Tibial artery (tissue), 4 donors: Measurements from ENCODE around the gene ETV6.

Experiments used
- DNase-seq, 2 donors: peaks; one replicate each; pipeline ENCODE4 v3.0.0-alpha.2; 2019
- H3K27ac ChIP-seq, 2 donors: fragments of 200-600 bp; sonication (generic) in 1 of 2; 1 replicate in 1 of 2; 2 replicates in 1 of 2; pipeline ENCODE4 v1.5.1; 2018 to 2019; ENCODE audit warnings: mild to moderate bottlenecking in 1 of 2
- H3K27me3 ChIP-seq, 2 donors: fragments of 200-600 bp; sonication (generic) in 1 of 2; one replicate each; pipeline versions ENCODE4 v1.5.1 to v1.6.0; 2016 to 2019
- H3K36me3 ChIP-seq, 3 donors: fragments of 200-600 bp; sonication (generic) in 2 of 3; one replicate each; pipeline ENCODE4 v1.5.1; 2016 to 2019; ENCODE audit warnings: mild to moderate bottlenecking in 2 of 3
- H3K4me1 ChIP-seq, 4 donors: fragments of 200-600 bp; sonication (generic) in 2 of 4; 1 replicate in 3 of 4; 2 replicates in 1 of 4; pipeline ENCODE4 v1.5.1; 2016 to 2019
- H3K4me3 ChIP-seq, 2 donors: fragments of 200-600 bp; sonication (generic) in 1 of 2; 1 replicate in 1 of 2; 2 replicates in 1 of 2; pipeline ENCODE4 v1.5.1; 2018 to 2019; ENCODE audit warnings: mild to moderate bottlenecking in 2 of 2
- H3K9me3 ChIP-seq, 3 donors: fragments of 200-600 bp; sonication (generic) in 1 of 3; one replicate each; pipeline ENCODE4 v1.5.1; 2016 to 2019
- CTCF ChIP-seq, 2 experiments: fragments of 200-600 bp in 1 of 2; fragments of 450-650 bp in 1 of 2; IDR thresholded peaks; one replicate each; pipeline ENCODE4 v1.5.1; 2017 to 2019; ENCODE audit warnings: antibody characterized with exemption in 2 of 2, mild to moderate bottlenecking in 1 of 2, moderate library complexity in 1 of 2
- intact Hi-C: fragments of 100-400 bp; cut with DNase I; formaldehyde crosslinking; loops from one replicate; pipeline ENCODE4 v1.15.0; 2023; ENCODE audit warnings: low total_unique reads

Gene ETV6

GRCh38 chr12:11711651-11712327 is 62.3 kb downstream of the ETV6 start:
- no peak for TF ChIP-seq CTCF (IDR thresholded peaks at IDR 0.05)
- DNase-seq, result no peak
- H3K27me3 ChIP-seq, result no peaks in the 10 kb centered on the region
- peaks cover 0 to 4% (median 0%) of the 10 kb centered on the region in 3 donors for H3K36me3 ChIP-seq
- no peak overlapping the region for H3K4me3 ChIP-seq
- H3K4me1 ChIP-seq, result peaks cover 0 to 100% (median 66%) of the 10 kb centered on the region in 4 donors
- intact Hi-C loops, result no loop called here
- H3K27ac ChIP-seq, result peak overlapping the region; percentile 54 to 73
- H3K9me3 ChIP-seq, result no peaks in the 10 kb centered on the region

- Histone ChIP-seq H3K27me3 (no peaks in the 10 kb centered on the region), H3K9me3 (no peaks in the 10 kb centered on the region), H3K27ac (peak overlapping the region; percentile 54 to 73), H3K4me1 (peaks cover 0 to 100% (median 65%) of the 10 kb centered on the region in 4 donors), H3K4me3 (no peak overlapping the region), H3K36me3 (peaks cover 0 to 4% (median 0%) of the 10 kb centered on the region in 3 donors)
- intact Hi-C loops, result no loop called here
- no peak for TF ChIP-seq CTCF (IDR thresholded peaks at IDR 0.05)
- no peak for DNase-seq
Measured at GRCh38 chr12:11712491-11712890, 63.0 kb downstream of the ETV6 start.

- intact Hi-C loops, result no loop called here
- Histone ChIP-seq H3K4me1 (peaks cover 0 to 100% (median 65%) of the 10 kb centered on the region in 4 donors), H3K27ac (peak overlapping the region in 1 of 2 donors; percentile 73), H3K4me3 (no peak overlapping the region), H3K36me3 (peaks cover 0 to 4% (median 0%) of the 10 kb centered on the region in 3 donors), H3K9me3 (no peaks in the 10 kb centered on the region), H3K27me3 (no peaks in the 10 kb centered on the region)
- TF ChIP-seq CTCF (IDR thresholded peaks at IDR 0.05), result no peak
- DNase-seq, result no peak
Measured at GRCh38 chr12:11713202-11713601, 63.7 kb downstream of the ETV6 start.

- Histone ChIP-seq H3K4me3 (no peak overlapping the region), H3K27me3 (no peaks in the 10 kb centered on the region), H3K4me1 (peaks cover 0 to 100% (median 69%) of the 10 kb centered on the region in 4 donors), H3K36me3 (peaks cover 0 to 4% (median 0%) of the 10 kb centered on the region in 3 donors), H3K27ac (peak overlapping the region in 1 of 2 donors; percentile 12), H3K9me3 (no peaks in the 10 kb centered on the region)
- no peak for TF ChIP-seq CTCF (IDR thresholded peaks at IDR 0.05)
- intact Hi-C loops, result no loop called here
- DNase-seq, result no peak
Measured at GRCh38 chr12:11714626-11715025, 65.2 kb downstream of the ETV6 start.

GRCh38 chr12:11715621-11716020 is 66.1 kb downstream of the ETV6 start:
- Histone ChIP-seq H3K27me3 (no peaks in the 10 kb centered on the region), H3K9me3 (no peaks in the 10 kb centered on the region), H3K4me1 (peaks cover 0 to 100% (median 68%) of the 10 kb centered on the region in 4 donors), H3K36me3 (peaks cover 0 to under 1% (median 0%) of the 10 kb centered on the region in 3 donors), H3K4me3 (no peak overlapping the region), H3K27ac (peak overlapping the region in 1 of 2 donors; percentile 12)
- intact Hi-C loops, result no loop called here
- no peak for TF ChIP-seq CTCF (IDR thresholded peaks at IDR 0.05)
- DNase-seq, result no peak
